ENCODE measurements around the gene CNTNAP2. TPM values are rescaled to one million over a fixed set of nuclear protein-coding genes. Genes with fewer than 3 reads are reported as not detected.

Gene CNTNAP2
- total RNA-seq, 3 donors from 2014 or later (not counting 1 experiment from before 2014, with no cell fraction given), result 0.18 to 1.1 TPM; not detected in 1

GRCh38 chr7:146681487-146681886 is 564.9 kb downstream of the CNTNAP2 start:
- no peak for DNase-seq
- Mint-ChIP-seq H3K4me1 (no peaks in the 10 kb centered on the region), H3K36me3 (no peaks in the 10 kb centered on the region), H3K27ac (no peak overlapping the region), H3K9me3 (peaks cover 7 to 17% of the 10 kb centered on the region in 2 donors), H3K27me3 (ENCODE audit: low read depth in 2 of 2) (no peaks in the 10 kb centered on the region), H3K4me3 (no peak overlapping the region)
- Histone ChIP-seq H3K9me3 (ENCODE audit: control insufficient read depth, insufficient read depth, low read length) (no peaks in the 10 kb centered on the region), H3K4me3 (ENCODE audit: low read length) (no peak overlapping the region), H3K27me3 (ENCODE audit: control insufficient read depth, insufficient read depth, low read length) (no peaks in the 10 kb centered on the region), H3K4me1 (ENCODE audit: control insufficient read depth, insufficient read depth, low read length) (no peaks in the 10 kb centered on the region), H3K27ac (ENCODE audit: low read length) (no peak overlapping the region), H3K36me3 (ENCODE audit: control insufficient read depth, insufficient read depth, low read length) (no peaks in the 10 kb centered on the region)
- no peak for ATAC-seq
- TF ChIP-seq, protein P1, sequence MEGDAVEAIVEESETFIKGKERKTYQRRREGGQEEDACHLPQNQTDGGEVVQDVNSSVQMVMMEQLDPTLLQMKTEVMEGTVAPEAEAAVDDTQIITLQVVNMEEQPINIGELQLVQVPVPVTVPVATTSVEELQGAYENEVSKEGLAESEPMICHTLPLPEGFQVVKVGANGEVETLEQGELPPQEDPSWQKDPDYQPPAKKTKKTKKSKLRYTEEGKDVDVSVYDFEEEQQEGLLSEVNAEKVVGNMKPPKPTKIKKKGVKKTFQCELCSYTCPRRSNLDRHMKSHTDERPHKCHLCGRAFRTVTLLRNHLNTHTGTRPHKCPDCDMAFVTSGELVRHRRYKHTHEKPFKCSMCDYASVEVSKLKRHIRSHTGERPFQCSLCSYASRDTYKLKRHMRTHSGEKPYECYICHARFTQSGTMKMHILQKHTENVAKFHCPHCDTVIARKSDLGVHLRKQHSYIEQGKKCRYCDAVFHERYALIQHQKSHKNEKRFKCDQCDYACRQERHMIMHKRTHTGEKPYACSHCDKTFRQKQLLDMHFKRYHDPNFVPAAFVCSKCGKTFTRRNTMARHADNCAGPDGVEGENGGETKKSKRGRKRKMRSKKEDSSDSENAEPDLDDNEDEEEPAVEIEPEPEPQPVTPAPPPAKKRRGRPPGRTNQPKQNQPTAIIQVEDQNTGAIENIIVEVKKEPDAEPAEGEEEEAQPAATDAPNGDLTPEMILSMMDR (IDR thresholded peaks at IDR 0.05), result no peak
- intact Hi-C loops (cut with micrococcal nuclease), result no loop called here

DNA sequence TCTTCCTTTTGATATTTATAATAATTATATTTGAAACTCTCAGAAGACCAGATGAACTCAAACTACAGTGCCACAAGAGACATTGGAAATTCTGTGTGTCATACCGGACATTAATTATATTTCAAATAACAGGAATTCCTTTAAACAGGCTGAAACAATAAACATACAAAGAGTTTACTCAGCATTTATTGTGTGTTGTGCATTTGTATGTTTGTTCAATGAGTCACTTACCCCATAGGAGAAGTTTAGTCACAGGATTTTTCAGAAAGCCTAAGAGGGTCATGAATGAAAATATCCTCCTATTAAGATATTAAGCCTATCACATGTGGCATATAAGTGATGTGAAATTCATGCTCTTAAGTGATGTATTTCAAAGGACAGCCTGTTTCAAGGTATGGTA is 566.8 kb downstream of the CNTNAP2 start:
- TF ChIP-seq, protein P1 (IDR thresholded peaks at IDR 0.05), result no peak
- Mint-ChIP-seq H3K4me3 (no peak overlapping the region), H3K27me3 (ENCODE audit: low read depth in 2 of 2) (no peaks in the 10 kb centered on the region), H3K4me1 (no peaks in the 10 kb centered on the region), H3K36me3 (no peaks in the 10 kb centered on the region), H3K27ac (no peak overlapping the region), H3K9me3 (peaks cover 10 to 12% of the 10 kb centered on the region in 2 donors)
- H3K9me3 ChIP-seq (ENCODE audit: control insufficient read depth, insufficient read depth, low read length), result no peaks in the 10 kb centered on the region
- no peak overlapping the region for H3K27ac ChIP-seq (ENCODE audit: low read length)
- ATAC-seq (no peak), DNase-seq (no peak)
- intact Hi-C loops (cut with micrococcal nuclease), result no loop called here
- H3K4me3 ChIP-seq (ENCODE audit: low read length), result no peak overlapping the region
- no peaks in the 10 kb centered on the region for H3K36me3 ChIP-seq (ENCODE audit: control insufficient read depth, insufficient read depth, low read length)
- H3K27me3 ChIP-seq (ENCODE audit: control insufficient read depth, insufficient read depth, low read length), result no peaks in the 10 kb centered on the region
- H3K4me1 ChIP-seq (ENCODE audit: control insufficient read depth, insufficient read depth, low read length), result no peaks in the 10 kb centered on the region
- no CpG with 5 or more reads among the region's 1 CpG for WGBS (ENCODE audit: insufficient coverage)

GRCh38 chr7:146690987-146691386 is 574.4 kb downstream of the CNTNAP2 start:
- H3K4me3 ChIP-seq (ENCODE audit: low read length), result no peak overlapping the region
- intact Hi-C loops (cut with micrococcal nuclease), result no loop called here
- Mint-ChIP-seq H3K36me3 (no peaks in the 10 kb centered on the region), H3K27ac (no peak overlapping the region), H3K4me1 (no peaks in the 10 kb centered on the region), H3K27me3 (ENCODE audit: low read depth in 2 of 2) (no peaks in the 10 kb centered on the region), H3K4me3 (no peak overlapping the region), H3K9me3 (peaks cover 0 to 8% of the 10 kb centered on the region in 2 donors)
- TF ChIP-seq, protein P1 (IDR thresholded peaks at IDR 0.05), result no peak
- H3K9me3 ChIP-seq (ENCODE audit: control insufficient read depth, insufficient read depth, low read length), result no peaks in the 10 kb centered on the region
- no CpG with 5 or more reads among the region's 3 CpGs for WGBS (ENCODE audit: insufficient coverage)
- H3K4me1 ChIP-seq (ENCODE audit: control insufficient read depth, insufficient read depth, low read length), result no peaks in the 10 kb centered on the region
- H3K27me3 ChIP-seq (ENCODE audit: control insufficient read depth, insufficient read depth, low read length), result no peaks in the 10 kb centered on the region
- no peak overlapping the region for H3K27ac ChIP-seq (ENCODE audit: low read length)
- no peak for DNase-seq
- no peaks in the 10 kb centered on the region for H3K36me3 ChIP-seq (ENCODE audit: control insufficient read depth, insufficient read depth, low read length)
- ATAC-seq, result no peak

DNA sequence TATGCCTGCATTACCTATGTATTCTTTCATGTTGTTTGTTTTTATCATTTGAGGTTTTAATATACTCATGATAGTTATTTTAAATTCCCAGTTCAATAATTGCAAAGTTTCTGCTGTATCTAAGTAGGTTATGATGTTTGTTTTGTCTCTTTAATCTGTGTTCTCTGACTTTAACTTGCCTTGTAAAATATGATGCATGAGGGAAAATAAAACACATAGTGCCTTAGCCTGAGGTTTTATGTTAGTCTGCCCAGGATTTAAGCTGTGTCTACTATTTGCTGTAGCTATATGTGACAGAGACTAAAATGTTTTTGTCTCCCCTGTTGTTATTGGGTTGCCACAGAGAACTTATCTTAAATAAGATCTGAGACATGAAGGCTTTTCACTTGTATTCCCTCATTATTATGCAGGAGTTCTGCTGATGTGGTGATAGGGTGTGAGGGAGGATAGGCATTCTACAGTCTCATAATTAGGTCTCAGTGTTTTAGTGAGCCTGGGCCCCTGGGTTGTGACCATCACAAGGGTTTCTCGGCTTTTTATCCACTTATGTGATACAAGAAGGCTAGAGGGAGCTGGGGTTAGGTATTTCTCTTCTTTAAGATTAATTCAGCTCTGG is 582.5 kb downstream of the CNTNAP2 start:
- no peaks in the 10 kb centered on the region for H3K36me3 ChIP-seq (ENCODE audit: control insufficient read depth, insufficient read depth, low read length)
- H3K36me3 Mint-ChIP-seq, result no peaks in the 10 kb centered on the region
- no peak overlapping the region for H3K27ac Mint-ChIP-seq
- H3K27me3 ChIP-seq (ENCODE audit: control insufficient read depth, insufficient read depth, low read length), result no peaks in the 10 kb centered on the region
- no peak overlapping the region for H3K4me3 ChIP-seq (ENCODE audit: low read length)
- H3K27me3 Mint-ChIP-seq (ENCODE audit: low read depth in 2 of 2), result no peaks in the 10 kb centered on the region
- H3K4me3 Mint-ChIP-seq, result no peak overlapping the region
- peaks cover 10 to 24% of the 10 kb centered on the region in 2 donors for H3K9me3 Mint-ChIP-seq
- ATAC-seq (no peak), DNase-seq (no peak)
- H3K4me1 Mint-ChIP-seq, result no peaks in the 10 kb centered on the region
- TF ChIP-seq, protein P1 (IDR thresholded peaks at IDR 0.05), result no peak
- no peaks in the 10 kb centered on the region for H3K4me1 ChIP-seq (ENCODE audit: control insufficient read depth, insufficient read depth, low read length)
- H3K27ac ChIP-seq (ENCODE audit: low read length), result no peak overlapping the region
- H3K9me3 ChIP-seq (ENCODE audit: control insufficient read depth, insufficient read depth, low read length), result no peaks in the 10 kb centered on the region
- intact Hi-C loops (cut with micrococcal nuclease), result no loop called here
- 77% methylated on average over 1 of the region's 1 CpG for WGBS (ENCODE audit: insufficient coverage)

All from natural killer cell (primary cell).